Measurements from ENCODE around the gene SUPT20HL2. TPM values are rescaled to one million over a fixed set of nuclear protein-coding genes. Genes with fewer than 3 reads are reported as not detected.

Gene SUPT20HL2
- total and polyA plus RNA-seq, 12 donors, result not detected

DNA sequence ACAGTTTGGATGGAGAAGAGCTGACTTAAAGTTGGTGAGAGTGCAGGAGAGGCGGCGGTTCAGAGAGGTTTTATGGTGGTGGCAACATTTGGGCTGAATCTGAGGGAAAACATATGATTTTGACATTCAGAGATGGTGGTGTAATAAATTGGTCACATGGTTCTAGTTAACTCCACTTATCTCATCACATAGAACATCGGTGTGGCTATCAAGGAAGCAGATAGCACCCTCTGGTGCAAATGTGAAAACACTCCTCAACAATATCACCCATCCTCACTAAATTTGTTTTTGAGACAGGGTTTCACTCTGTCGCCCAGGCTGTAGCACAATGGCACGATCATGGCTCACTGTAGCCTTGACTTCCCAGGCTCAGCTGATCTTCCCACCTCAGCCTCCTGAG lies 28.8 kb downstream of the SUPT20HL2 start:
- 85 to 97% (median 88%) methylated on average over 4 to 5 of the region's 5 CpGs for WGBS, 4 donors

DNA sequence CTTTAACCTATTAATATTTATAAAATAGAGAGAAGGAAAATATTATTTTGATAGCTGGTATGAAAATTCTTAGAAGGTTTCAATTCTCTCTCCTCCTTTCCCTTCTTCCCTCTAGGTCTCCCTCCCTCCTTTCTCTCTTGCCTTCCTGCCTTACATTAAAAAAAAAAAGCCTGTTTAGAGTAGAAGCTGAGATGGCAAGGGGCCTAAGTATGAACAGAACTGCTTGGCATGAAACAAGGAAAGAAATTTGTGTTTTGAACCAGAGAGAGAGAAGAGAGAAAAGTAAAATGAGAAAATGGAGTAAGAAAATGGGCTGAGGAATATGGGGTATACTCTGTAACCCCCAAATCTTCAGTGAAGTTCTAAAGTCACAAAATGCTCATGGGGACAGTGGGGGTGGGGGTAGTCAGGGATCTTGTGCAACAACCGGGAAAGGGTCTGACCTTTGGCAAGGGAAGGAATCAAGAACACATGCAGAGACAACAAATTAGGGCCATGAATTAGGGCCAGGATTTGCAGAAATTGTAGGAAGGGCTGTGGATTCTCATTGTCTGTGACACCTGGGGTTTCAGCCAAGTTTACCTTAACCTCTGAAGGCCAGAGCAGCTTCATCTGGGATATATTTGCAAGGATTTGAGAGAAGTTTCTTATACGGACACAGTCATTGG lies 30.6 kb downstream of the SUPT20HL2 start:
- Histone ChIP-seq H3K4me1 (replicated peaks in 1 of 2) (no peaks in the 10 kb centered on the region), H3K9me3 (replicated peaks in 1 of 3) (no peaks in the 10 kb centered on the region), H3K27ac (no peak overlapping the region), H3K36me3 (replicated peaks in 1 of 2) (no peaks in the 10 kb centered on the region), H3K27me3 (peaks cover 33% of the 10 kb centered on the region), H3K4me3 (no peak overlapping the region)
- DNase-seq, result no peak
- 51 to 70% (median 61%) methylated on average over 2 of the region's 2 CpGs for WGBS, 4 donors
- intact Hi-C loops (cut with DNase I), result no loop called here
- TF ChIP-seq CTCF (IDR thresholded peaks at IDR 0.05) (no peak), POLR2A (IDR thresholded peaks at IDR 0.05) (no peak)

More for the DNA sequence above, 28.8 kb downstream of the SUPT20HL2 start:
- TF ChIP-seq POLR2A (IDR thresholded peaks at IDR 0.05) (no peak), CTCF (IDR thresholded peaks at IDR 0.05) (no peak)
- no peak for DNase-seq
- Histone ChIP-seq H3K4me1 (replicated peaks in 1 of 2) (no peaks in the 10 kb centered on the region), H3K4me3 (no peak overlapping the region), H3K36me3 (replicated peaks in 1 of 2) (no peaks in the 10 kb centered on the region), H3K9me3 (replicated peaks in 1 of 3) (no peaks in the 10 kb centered on the region), H3K27ac (no peak overlapping the region), H3K27me3 (peaks cover 27% of the 10 kb centered on the region)
- intact Hi-C loops (cut with DNase I), result no loop called here

DNA sequence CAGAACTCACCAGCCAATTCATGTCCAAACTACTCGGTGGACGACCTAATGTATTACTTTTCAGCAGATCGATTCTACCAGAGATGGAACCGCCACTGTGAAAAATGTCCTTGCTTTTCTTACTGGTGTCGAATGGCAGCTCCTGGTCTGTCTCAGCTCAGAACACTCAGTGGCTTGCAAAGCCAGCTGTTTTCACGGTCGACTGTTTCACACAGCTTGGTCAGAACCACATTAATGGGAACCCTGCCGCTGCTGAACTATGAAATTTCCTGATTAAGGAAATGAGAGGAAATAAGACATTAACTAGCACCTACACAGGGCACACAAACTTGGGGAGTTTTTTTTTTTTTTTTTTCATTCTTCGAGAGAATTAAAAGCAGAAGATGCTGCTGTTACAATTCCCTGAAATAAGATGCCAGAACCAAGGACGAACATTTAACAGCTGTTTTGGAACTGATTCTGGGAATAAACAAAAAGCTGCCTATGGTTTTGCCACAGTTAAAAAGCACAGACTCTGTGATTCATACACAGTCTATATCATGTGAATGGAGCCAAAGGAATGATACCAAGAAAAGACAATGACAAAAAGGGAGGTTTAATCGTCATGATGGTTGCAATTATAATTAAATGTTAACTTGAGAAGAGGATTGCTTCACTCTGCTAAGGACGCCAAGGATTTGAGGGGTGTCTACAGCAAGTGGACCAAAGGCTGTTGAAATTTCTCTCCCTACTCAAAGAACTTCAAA lies 31.3 kb downstream of the SUPT20HL2 start:
- DNase-seq, result no peak

More for the DNA sequence above, 31.3 kb downstream of the SUPT20HL2 start:
- Histone ChIP-seq H3K4me1 (replicated peaks in 1 of 2) (no peaks in the 10 kb centered on the region), H3K27ac (no peak overlapping the region), H3K4me3 (no peak overlapping the region), H3K27me3 (peaks cover 34% of the 10 kb centered on the region), H3K9me3 (replicated peaks in 1 of 3) (no peaks in the 10 kb centered on the region), H3K36me3 (replicated peaks in 1 of 2) (no peaks in the 10 kb centered on the region)
- 19 to 41% (median 27%) methylated on average over 12 of the region's 12 CpGs for WGBS, 4 donors
- intact Hi-C loops (cut with DNase I), result no loop called here
- TF ChIP-seq POLR2A (IDR thresholded peaks at IDR 0.05), result no peak
- TF ChIP-seq CTCF (IDR thresholded peaks at IDR 0.05), result no peak
